ENCODE results near the gene AMN.
"Not testable (repeated sequence)": the region's sequence is repeated elsewhere in the genome, so short reads cannot be mapped to it uniquely, and the experiment has no call there.

The AMN gene

DNA sequence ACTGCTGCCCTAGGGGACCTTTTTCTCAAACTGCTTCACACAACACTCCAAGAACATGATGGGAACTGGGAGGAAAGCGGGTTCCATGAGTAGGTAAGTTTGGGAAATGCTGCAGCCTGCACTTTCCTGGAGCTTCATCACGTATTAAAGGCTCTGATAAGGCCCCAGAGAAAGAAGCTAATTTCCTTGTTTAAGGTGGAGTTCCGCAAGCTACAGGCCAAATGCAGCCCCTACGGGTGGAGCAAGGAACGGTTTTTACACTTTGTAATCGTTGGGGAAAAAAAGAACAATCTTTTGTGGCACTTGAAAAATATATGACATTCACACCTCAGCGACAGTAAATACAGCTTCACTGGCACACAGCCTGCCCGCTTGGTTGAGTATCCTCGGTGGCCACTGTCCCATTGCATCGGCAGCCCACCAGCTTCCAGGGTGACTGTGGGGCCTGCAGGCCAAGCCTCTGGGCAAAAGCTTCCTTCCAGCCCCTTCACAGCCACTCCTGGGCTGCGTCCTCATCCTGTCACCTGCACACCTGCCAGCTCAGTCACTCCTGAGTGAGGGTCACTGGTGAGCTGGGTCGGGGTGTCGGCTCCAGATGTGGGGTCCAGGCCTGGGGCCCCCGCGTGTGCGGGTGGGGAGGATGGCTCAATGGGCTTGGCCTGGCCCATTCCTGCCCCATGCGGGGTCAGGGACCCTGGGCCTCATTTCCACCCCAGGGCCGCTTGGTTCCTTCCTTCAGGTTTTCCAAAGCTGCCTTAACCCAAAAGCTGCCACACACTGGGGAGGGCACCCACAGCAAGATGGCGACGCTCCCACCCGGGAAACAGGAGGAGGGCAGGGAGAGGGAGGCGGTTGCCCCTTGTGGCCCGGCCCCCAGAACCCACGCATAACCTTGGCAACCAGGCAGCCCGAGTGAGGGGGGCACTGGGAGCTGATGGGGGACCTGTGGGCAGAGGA is 2.4 kb downstream of the AMN start:
- TF ChIP-seq ZNF274 (IDR thresholded peaks at IDR 0.05; ENCODE audit: low read depth, low read length) = no peak
- no peak overlapping the region for H3K4me3 ChIP-seq (ENCODE audit: low read length)

- H3K4me3 ChIP-seq (ENCODE audit: low read length) = no peak overlapping the region
- TF ChIP-seq ZNF274 (IDR thresholded peaks at IDR 0.05; ENCODE audit: low read depth, low read length) = no peak
Measured at GRCh38 chr14:102925646-102926045, 3.2 kb downstream of the AMN start.

DNA sequence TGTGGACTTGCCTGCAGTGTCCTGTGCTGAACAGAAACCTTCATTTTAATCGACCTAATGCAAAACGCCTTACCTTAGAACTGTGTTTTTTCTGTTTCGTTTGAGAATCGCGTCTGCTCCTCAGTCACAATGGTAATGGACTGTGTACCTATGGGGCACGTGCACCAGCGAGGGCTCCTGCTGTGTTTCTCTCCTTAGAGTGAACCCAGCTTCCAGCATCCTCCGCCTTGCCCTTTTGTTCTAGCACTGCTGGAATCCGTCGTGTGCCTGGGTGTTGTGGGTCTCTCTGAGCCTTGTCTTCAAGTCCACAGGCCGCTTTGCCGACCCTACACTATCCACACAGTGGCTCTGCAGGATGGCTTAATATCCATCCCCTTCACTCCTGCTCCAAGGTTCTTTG is 3.6 kb downstream of the AMN start:
- H3K4me3 ChIP-seq (ENCODE audit: low read length) = no peak overlapping the region
- TF ChIP-seq ZNF274 (IDR thresholded peaks at IDR 0.05; ENCODE audit: low read depth, low read length) = no peak

GRCh38 chr14:102926840-102927239 is 4.4 kb downstream of the AMN start:
- H3K4me3 ChIP-seq (ENCODE audit: low read length) = not testable (repeated sequence)

GRCh38 chr14:102927346-102927877 is 4.9 kb downstream of the AMN start:
- no peak overlapping the region for H3K4me3 ChIP-seq (ENCODE audit: low read length)
- TF ChIP-seq ZNF274 (IDR thresholded peaks at IDR 0.05; ENCODE audit: low read depth, low read length) = no peak

DNA sequence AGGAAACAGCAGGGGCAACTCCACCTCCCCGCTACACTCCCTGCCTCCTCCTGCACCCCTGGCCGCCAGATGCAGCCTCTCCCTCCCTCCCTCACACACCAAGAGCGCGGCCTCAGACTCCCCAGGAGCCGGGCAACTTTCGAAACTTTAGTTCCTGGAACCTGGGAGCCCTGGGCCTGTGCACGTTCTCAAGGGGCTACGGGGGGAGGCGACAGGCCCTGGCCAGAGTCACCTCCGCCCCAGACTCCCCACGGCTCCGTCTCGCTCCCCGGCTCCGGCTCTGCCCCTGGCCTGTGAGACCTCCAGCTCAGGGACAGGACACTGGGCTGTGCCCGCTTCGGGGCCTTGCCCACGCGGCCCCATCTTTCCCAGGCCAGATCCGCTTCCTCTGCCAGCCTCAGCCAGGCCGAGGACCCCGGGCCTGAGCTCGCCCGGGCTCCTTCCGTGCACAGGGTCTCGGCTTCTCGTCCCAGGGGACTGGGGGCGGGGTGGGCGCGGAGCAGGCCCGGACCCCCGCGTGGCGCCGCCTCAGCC is 5.5 kb downstream of the AMN start:
- TF ChIP-seq ZNF274 (IDR thresholded peaks at IDR 0.05; ENCODE audit: low read depth, low read length) = no peak

GRCh38 chr14:102928412-102929240 is 6.2 kb downstream of the AMN start:
- peak overlapping the region; percentile 29; the same call in 1 of the 2 replicates for H3K4me3 ChIP-seq (ENCODE audit: low read length)
- no peak for TF ChIP-seq ZNF274 (IDR thresholded peaks at IDR 0.05; ENCODE audit: low read depth, low read length)

More for the DNA sequence above, 5.5 kb downstream of the AMN start:
- peak overlapping the region; percentile 20; the same call in 1 of the 2 replicates for H3K4me3 ChIP-seq (ENCODE audit: low read length)

GRCh38 chr14:102929241-102930137 is 7.0 kb downstream of the AMN start:
- no peak overlapping the region; the same call in 1 of the 2 replicates for H3K4me3 ChIP-seq (ENCODE audit: low read length)
- TF ChIP-seq ZNF274 (IDR thresholded peaks at IDR 0.05; ENCODE audit: low read depth, low read length) = no peak

- H3K4me3 ChIP-seq (ENCODE audit: low read length) = no peak overlapping the region
- no peak for TF ChIP-seq ZNF274 (IDR thresholded peaks at IDR 0.05; ENCODE audit: low read depth, low read length)
Measured at GRCh38 chr14:102930138-102930752, 7.8 kb downstream of the AMN start.

DNA sequence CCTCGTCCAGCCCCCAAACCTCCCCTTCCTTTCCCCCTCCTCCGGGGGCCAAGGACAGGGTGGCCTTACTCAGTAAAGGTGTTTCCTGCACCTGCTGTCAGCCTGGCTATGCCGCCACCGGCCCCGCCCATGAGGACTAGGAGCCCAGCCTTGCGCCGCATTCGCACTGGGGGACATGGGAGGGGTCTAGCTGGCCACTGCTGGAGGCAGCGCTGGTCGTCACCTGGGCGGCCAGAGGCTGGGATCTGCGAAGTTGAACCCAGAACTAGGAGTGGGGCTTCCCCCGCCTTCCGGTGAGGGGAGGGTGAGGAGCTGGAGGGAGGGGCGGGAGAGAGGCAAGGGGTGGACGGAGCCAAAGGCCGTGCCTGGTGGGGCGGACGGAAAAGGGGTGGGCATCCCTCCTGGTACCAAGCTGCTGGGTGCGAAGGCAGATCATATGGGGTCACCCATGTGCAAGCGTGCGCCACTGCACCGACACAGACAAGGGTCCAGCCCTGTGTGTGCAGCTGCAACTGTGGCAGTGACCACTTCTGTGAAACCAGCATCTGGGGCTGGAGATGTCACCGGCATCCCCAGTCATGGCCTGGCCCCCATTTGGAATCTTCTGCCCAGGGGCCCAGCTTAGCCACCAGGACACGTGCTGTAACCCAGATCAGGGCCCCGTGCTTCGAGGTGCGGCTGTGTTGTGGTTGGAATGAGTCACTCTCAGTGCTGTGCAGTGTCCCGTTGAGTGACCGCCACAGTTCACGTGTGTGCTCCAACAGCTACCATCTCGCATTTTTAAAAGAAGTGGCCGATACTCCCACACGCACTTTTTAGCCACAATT is 8.5 kb downstream of the AMN start:
- no peak for TF ChIP-seq ZNF274 (IDR thresholded peaks at IDR 0.05; ENCODE audit: low read depth, low read length)
- no peak overlapping the region for H3K4me3 ChIP-seq (ENCODE audit: low read length)

- no peak overlapping the region for H3K4me3 ChIP-seq (ENCODE audit: low read length)
- no peak for TF ChIP-seq ZNF274 (IDR thresholded peaks at IDR 0.05; ENCODE audit: low read depth, low read length)
Measured at GRCh38 chr14:102931580-102932285, 9.3 kb downstream of the AMN start.

All from GM08714 (cell line).